ENCODE data around the gene KCND2.

- TF ChIP-seq CTCF (conservative IDR thresholded peaks at IDR 0.05) (no peak), EZH2 (IDR thresholded peaks at IDR 0.05; ENCODE audit: low read depth) (no peak)
These were observed 1.5 kb downstream of the KCND2 start for GRCh38 chr7:120274482-120274881.
